Thymus (tissue), 11 donors: Measurements from ENCODE around the gene CEP152. TPM values are rescaled to one million over a fixed set of nuclear protein-coding genes. Genes with fewer than 3 reads are reported as not detected.

Experiments used
- DNase-seq, 9 donors: peaks; one replicate each; pipeline ENCODE4 v3.0.0-alpha.2; 2013; ENCODE audit warnings: low spot score in 9 of 9, low read depth in 6 of 9, missing footprints in 1 of 9
- H3K27ac ChIP-seq, 2 donors: one replicate each; pipeline ENCODE4 v1.5.1; 2013; ENCODE audit warnings: control low read depth in 1 of 2, low read depth in 1 of 2, low read length in 1 of 2, mild to moderate bottlenecking in 1 of 2, moderate library complexity in 1 of 2
- H3K27me3 ChIP-seq, 2 donors: one replicate each; pipeline ENCODE4 v1.5.1; 2013; ENCODE audit warnings: low read length in 1 of 2; ENCODE audit not compliant: control insufficient read depth in 2 of 2, insufficient read depth in 1 of 2
- H3K36me3 ChIP-seq, 2 donors: one replicate each; pipeline ENCODE4 v1.5.1; 2013; ENCODE audit warnings: low read length in 1 of 2, mild to moderate bottlenecking in 1 of 2, moderate library complexity in 1 of 2; ENCODE audit not compliant: control insufficient read depth in 2 of 2, insufficient read depth in 2 of 2
- H3K4me1 ChIP-seq, 2 donors: one replicate each; pipeline ENCODE4 v1.5.1; 2013; ENCODE audit warnings: low read length in 2 of 2; ENCODE audit not compliant: control insufficient read depth in 2 of 2, insufficient read depth in 2 of 2
- H3K4me3 ChIP-seq, 2 donors: one replicate each; pipeline ENCODE4 v1.5.1; 2013; ENCODE audit warnings: low read length in 2 of 2, control low read depth in 1 of 2, mild to moderate bottlenecking in 1 of 2
- H3K9me3 ChIP-seq, 2 donors: one replicate each; pipeline ENCODE4 v1.5.1; 2013; ENCODE audit warnings: low read length in 1 of 2, mild to moderate bottlenecking in 1 of 2; ENCODE audit not compliant: control insufficient read depth in 2 of 2, insufficient read depth in 1 of 2
- WGBS: extraction: QIAGEN DNeasy Blood & Tissue Kit; methylation state at CpG from one replicate; pipeline ENCODE4 v1.1.7; 2013; 5-methylcytosine and 5-hydroxymethylcytosine counted together
- polyA plus RNA-seq: library from polyadenylated mRNA; stranded (reverse); fragments of 200-250 nt; gene quantifications from one replicate; pipeline ENCODE4 v1.2.3, GENCODE V29; 2013
- total RNA-seq: library from RNA; stranded (reverse); fragments of 120-200 nt; gene quantifications from one replicate; pipeline ENCODE4 v1.2.4, GENCODE V29; 2013
- donor health status: healthy.

The CEP152 gene
- total and polyA plus RNA-seq, 2 donors: 3.0 to 9.1 TPM

DNA sequence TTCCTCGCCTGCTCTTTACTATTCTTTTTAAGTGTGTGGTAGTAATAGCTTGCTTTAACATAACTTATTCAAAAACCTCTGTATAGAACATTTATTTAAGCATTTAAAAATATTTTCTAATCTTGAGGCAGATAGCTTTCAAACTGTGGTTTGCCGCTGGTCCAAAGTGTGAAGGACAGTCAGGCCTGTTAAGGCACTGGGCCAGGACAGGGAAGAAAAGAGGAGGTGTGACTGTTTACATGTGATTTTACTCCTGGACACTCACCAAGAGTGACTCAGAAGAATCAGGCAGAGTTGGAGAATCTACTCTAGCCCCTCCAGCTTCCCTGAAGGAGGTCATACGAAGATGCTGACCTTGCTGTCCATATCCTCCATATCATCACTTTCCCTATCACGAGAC, 44.7 kb downstream of the CEP152 start:
- Histone ChIP-seq H3K27ac (no peak overlapping the region), H3K4me1 (no peaks in the 10 kb centered on the region), H3K27me3 (no peaks in the 10 kb centered on the region), H3K36me3 (peaks cover 10 to 11% of the 10 kb centered on the region in 2 donors), H3K9me3 (no peaks in the 10 kb centered on the region), H3K4me3 (no peak overlapping the region)
- no peak for DNase-seq
- 94% methylated on average over 4 of the region's 4 CpGs for WGBS

DNA sequence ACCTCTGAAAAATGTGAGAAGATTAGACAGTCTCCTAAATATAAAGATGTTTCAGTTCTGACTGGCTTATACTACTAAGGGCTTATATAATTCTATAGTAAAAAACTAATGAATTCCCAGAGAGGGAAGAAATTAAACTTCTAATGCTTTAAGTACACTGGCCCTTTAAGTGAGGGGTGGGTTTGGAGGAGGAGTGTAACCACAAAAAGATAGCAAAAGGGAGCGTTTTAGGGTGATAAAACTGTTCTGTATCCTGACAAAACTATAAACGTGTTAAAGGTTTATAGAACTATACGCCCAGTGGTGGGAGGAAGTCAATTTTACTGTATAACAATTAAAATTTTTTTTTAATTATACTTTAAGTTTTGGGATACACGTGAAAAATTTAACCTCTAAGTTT, 45.8 kb downstream of the CEP152 start:
- WGBS: 86% methylated on average over 4 of the region's 4 CpGs
- H3K36me3 ChIP-seq: peaks cover 12 to 14% of the 10 kb centered on the region in 2 donors

DNA sequence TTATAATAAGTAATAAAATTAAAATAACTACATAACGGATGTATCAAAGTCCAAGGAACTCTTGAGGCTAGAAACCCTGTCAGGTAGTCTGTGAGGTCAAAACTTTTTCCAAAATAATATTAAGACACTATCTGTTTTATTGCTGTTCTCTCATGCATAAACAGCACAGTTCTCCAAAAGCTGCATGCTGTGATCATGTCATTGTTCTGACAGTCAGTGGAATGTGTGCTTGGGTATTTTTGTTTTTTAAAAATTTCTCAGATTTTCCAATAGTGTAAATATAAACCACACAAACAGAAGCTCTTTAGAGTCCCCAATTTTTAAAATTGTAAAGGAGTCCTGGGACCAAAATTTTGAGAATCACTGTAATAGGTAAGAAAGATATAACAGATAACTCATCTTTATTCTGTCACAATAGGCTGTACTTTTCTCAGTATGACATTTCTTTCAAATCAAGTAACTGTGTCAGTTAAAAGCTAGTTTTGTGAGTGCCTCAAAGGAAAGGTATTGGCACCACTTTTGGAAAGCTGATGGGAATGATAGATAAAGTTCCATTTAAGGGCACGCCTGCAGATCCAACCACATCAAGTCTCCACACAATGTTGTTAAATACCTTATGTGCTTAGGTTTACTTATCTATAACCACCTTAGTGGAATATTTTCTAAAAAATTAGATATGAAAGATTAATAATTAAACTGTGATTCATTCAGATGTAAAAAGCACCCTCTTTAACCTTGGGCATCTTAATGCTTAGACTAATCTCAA, 49.3 kb downstream of the CEP152 start:
- H3K4me1 ChIP-seq: no peaks in the 10 kb centered on the region
- WGBS: 99% methylated on average over 2 of the region's 2 CpGs
- DNase-seq: no peak
- H3K9me3 ChIP-seq: no peaks in the 10 kb centered on the region
- no peak overlapping the region for H3K4me3 ChIP-seq
- H3K36me3 ChIP-seq: peaks cover 8 to 11% of the 10 kb centered on the region in 2 donors
- H3K27me3 ChIP-seq: no peaks in the 10 kb centered on the region
- H3K27ac ChIP-seq: no peak overlapping the region

More for the DNA sequence above, 45.8 kb downstream of the CEP152 start:
- Histone ChIP-seq H3K9me3 (no peaks in the 10 kb centered on the region), H3K4me1 (no peaks in the 10 kb centered on the region), H3K27ac (no peak overlapping the region), H3K4me3 (no peak overlapping the region), H3K27me3 (no peaks in the 10 kb centered on the region)
- DNase-seq: no peak

DNA sequence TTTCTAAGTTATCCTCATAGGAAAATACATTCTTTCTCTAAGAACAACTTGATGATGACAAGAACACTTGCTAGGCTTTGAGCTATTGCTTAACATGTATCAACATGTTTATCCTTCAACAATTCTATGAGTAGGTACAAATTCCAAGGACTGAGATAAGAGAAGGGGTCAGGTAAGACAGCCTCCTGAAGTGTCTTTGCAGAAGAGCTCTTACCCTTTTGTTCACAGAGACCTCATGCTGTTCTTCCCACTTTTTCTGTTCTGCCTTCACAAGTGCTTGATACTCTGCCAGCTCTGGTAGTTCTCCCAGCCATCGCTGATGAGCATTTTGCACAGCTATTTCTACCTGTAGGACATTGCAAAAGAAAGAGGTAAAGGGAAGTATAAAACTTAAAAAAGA, 50.9 kb downstream of the CEP152 start:
- no peaks in the 10 kb centered on the region for H3K4me1 ChIP-seq
- H3K27ac ChIP-seq: no peak overlapping the region
- DNase-seq: no peak
- 95% methylated on average over 1 of the region's 1 CpG for WGBS
- H3K9me3 ChIP-seq: no peaks in the 10 kb centered on the region
- peaks cover 3 to 15% of the 10 kb centered on the region in 2 donors for H3K36me3 ChIP-seq
- no peaks in the 10 kb centered on the region for H3K27me3 ChIP-seq
- H3K4me3 ChIP-seq: no peak overlapping the region

DNA sequence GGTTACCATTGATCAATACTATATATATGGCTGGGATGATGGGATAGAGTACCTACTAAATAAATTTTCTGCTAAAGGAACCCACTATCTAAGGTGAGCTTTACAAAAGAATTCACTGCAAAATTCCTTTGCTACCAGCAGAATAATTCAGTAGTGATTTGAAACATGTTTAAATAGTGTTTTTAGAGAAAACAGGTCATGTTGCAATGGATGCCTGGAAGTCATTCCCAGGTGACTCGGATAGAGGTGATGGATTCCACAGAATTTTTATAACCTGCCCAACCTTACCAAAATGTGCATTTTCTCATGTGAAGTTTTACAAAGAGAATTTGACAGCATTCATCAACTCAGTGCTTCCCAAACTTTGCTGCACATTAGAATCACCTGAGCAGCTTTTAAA, 53.2 kb downstream of the CEP152 start:
- H3K27ac ChIP-seq: no peak overlapping the region
- no peak overlapping the region for H3K4me3 ChIP-seq
- H3K36me3 ChIP-seq: peaks cover 3 to 14% of the 10 kb centered on the region in 2 donors
- H3K9me3 ChIP-seq: no peaks in the 10 kb centered on the region
- H3K27me3 ChIP-seq: no peaks in the 10 kb centered on the region
- no peaks in the 10 kb centered on the region for H3K4me1 ChIP-seq
- 96% methylated on average over 1 of the region's 1 CpG for WGBS
- no peak for DNase-seq

DNA sequence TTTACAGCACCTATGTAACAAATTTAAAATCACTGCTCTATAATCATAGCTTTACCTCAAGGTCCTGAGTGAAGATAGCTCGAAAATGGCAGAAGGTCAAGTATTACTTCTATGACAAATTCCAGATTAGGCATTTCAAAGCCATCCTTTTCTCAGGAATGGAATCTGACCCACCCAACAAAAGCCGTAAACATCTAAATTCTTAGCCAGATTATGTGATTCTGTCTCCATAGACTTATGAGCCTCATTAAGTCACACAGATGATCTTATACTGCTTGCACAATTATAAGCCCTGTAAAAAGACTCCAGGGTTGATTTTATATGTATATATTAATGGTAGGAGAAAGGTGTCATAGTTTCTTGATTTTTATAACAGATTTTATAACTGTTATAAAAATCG, 56.9 kb downstream of the CEP152 start:
- Histone ChIP-seq H3K27ac (no peak overlapping the region), H3K4me3 (no peak overlapping the region), H3K27me3 (no peaks in the 10 kb centered on the region), H3K4me1 (no peaks in the 10 kb centered on the region), H3K36me3 (peaks cover 0 to 7% of the 10 kb centered on the region in 2 donors), H3K9me3 (no peaks in the 10 kb centered on the region)
- 98% methylated on average over 3 of the region's 3 CpGs for WGBS
- no peak for DNase-seq

DNA sequence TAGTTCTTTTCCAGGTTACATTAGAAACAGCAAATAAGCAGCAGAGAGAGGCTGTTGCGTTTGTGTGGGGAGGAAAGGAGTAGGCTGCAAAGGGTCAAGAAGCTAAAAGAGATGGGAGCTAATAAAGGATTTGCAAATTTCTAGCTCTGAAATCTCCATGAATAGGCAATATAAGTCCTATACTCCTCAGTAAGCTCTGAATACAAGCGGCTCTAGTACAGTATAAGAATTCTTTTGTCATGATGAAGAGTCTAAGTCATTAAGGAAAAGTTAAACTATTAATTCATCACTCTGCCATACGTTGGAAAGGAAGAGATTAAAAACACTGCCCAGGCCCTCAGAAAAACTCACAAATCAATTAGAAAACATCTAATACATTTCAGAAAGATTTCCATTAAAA, 59.3 kb downstream of the CEP152 start:
- no peak overlapping the region for H3K4me3 ChIP-seq
- no peak overlapping the region for H3K27ac ChIP-seq
- 90% methylated on average over 3 of the region's 3 CpGs for WGBS
- no peaks in the 10 kb centered on the region for H3K27me3 ChIP-seq
- peaks cover 3 to 18% of the 10 kb centered on the region in 2 donors for H3K36me3 ChIP-seq
- H3K9me3 ChIP-seq: no peaks in the 10 kb centered on the region
- H3K4me1 ChIP-seq: no peaks in the 10 kb centered on the region
- no peak for DNase-seq

DNA sequence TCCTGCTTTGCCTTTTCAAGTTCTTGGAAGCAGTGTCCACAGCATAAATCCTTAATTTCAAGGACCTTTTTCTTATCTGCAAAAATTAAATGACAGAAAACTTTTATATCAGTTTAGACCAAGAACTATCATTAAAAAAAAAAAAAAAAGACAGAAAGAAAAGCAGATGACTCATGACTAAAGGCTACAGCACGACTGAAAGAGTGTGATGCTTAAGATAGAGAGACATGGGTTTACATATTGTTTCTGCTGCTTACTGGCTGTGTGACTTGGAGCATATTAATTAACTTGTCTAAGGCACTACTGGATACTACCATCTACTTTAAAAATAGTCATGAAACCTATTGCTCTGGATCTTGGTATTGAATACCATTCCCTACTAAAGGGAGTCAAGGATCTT, 62.3 kb downstream of the CEP152 start:
- no peaks in the 10 kb centered on the region for H3K27me3 ChIP-seq
- no peak for DNase-seq

DNA sequence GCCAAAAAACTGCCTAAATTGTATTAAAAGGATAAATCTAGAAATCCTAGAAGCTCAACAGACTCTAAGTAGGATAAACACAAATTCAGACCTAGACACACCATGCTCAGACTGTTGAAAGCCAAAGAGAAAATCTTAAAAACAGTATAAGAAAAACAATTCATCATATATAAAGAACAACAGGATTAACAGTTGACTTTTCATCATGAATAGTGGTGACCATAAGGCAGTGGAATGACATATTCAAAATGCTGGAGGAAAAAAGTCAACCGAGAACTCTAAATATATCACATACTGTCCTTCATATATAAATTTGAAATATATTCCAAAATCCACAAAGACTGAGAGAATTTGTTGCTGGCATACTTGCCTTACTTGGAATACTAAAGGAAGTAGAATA, 77.3 kb downstream of the CEP152 start:
- no peak overlapping the region for H3K27ac ChIP-seq
- WGBS: 98% methylated on average over 1 of the region's 1 CpG
- H3K36me3 ChIP-seq: peaks cover 5% of the 10 kb centered on the region in 2 donors

More for the DNA sequence above, 62.3 kb downstream of the CEP152 start:
- no peaks in the 10 kb centered on the region for H3K9me3 ChIP-seq
- no peak overlapping the region for H3K27ac ChIP-seq
- H3K4me1 ChIP-seq: no peaks in the 10 kb centered on the region
- no peak overlapping the region for H3K4me3 ChIP-seq
- H3K36me3 ChIP-seq: peaks cover 3 to 11% of the 10 kb centered on the region in 2 donors
- WGBS: 91% methylated on average over 1 of the region's 1 CpG

More for the DNA sequence above, 77.3 kb downstream of the CEP152 start:
- no peak for DNase-seq
- H3K27me3 ChIP-seq: no peaks in the 10 kb centered on the region
- no peak overlapping the region for H3K4me3 ChIP-seq
- H3K4me1 ChIP-seq: no peaks in the 10 kb centered on the region
- no peaks in the 10 kb centered on the region for H3K9me3 ChIP-seq
